ENCODE data around the gene HOXA3. TPM values are rescaled to one million over a fixed set of nuclear protein-coding genes. Genes with fewer than 3 reads are reported as not detected.
A peak's percentile ranks its signal among the peaks of the same experiment; 100 is the strongest.

The HOXA3 gene
- polyA plus RNA-seq, 3 donors = not detected

GRCh38 chr7:27194686-27195379 is 42.5 kb upstream of the HOXA3 start:
- H3K4me1 ChIP-seq (ENCODE audit: control insufficient read depth in 1 of 2, insufficient read depth in 2 of 2, low read length in 2 of 2) = peaks cover 25 to 32% of the 10 kb centered on the region in 2 donors
- TF ChIP-seq, protein P1, sequence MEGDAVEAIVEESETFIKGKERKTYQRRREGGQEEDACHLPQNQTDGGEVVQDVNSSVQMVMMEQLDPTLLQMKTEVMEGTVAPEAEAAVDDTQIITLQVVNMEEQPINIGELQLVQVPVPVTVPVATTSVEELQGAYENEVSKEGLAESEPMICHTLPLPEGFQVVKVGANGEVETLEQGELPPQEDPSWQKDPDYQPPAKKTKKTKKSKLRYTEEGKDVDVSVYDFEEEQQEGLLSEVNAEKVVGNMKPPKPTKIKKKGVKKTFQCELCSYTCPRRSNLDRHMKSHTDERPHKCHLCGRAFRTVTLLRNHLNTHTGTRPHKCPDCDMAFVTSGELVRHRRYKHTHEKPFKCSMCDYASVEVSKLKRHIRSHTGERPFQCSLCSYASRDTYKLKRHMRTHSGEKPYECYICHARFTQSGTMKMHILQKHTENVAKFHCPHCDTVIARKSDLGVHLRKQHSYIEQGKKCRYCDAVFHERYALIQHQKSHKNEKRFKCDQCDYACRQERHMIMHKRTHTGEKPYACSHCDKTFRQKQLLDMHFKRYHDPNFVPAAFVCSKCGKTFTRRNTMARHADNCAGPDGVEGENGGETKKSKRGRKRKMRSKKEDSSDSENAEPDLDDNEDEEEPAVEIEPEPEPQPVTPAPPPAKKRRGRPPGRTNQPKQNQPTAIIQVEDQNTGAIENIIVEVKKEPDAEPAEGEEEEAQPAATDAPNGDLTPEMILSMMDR (IDR thresholded peaks at IDR 0.05) = no peak
- no peak overlapping the region for H3K27ac ChIP-seq (ENCODE audit: low read depth in 1 of 2, low read length in 2 of 2)
- no CpG with 5 or more reads among the region's 9 CpGs for WGBS (ENCODE audit: insufficient coverage)
- H3K27me3 ChIP-seq (ENCODE audit: control insufficient read depth in 2 of 2, insufficient read depth in 2 of 2, low read length in 2 of 2) = peaks cover 91 to 93% of the 10 kb centered on the region in 2 donors
- no peak overlapping the region for H3K9ac ChIP-seq (ENCODE audit: insufficient read depth, low read length, poor library complexity, severe bottlenecking)
- peaks cover 45% of the 10 kb centered on the region for H3K4me1 Mint-ChIP-seq
- H3K9me3 Mint-ChIP-seq = peaks cover 0 to 42% (median 21%) of the 10 kb centered on the region in 7 donors
- no peaks in the 10 kb centered on the region for H3K36me3 ChIP-seq (replicated peaks in 1 of 2; ENCODE audit: control insufficient read depth in 1 of 2, insufficient read depth in 2 of 2, low read length in 2 of 2)
- H3K9me3 ChIP-seq (replicated peaks in 1 of 2; ENCODE audit: control insufficient read depth in 1 of 2, insufficient read depth in 1 of 2, low read length in 2 of 2) = peaks cover 6 to 56% of the 10 kb centered on the region in 2 donors
- H2AFZ ChIP-seq (ENCODE audit: insufficient read depth, low read depth, low read length, poor library complexity, severe bottlenecking) = no peak overlapping the region
- H3K27me3 Mint-ChIP-seq (ENCODE audit: low read depth in 3 of 3) = peaks cover 86 to 91% (median 89%) of the 10 kb centered on the region in 3 donors
- H3K36me3 Mint-ChIP-seq = peaks cover 8 to 14% of the 10 kb centered on the region in 2 donors
- no peaks in the 10 kb centered on the region for H3K79me2 ChIP-seq (ENCODE audit: insufficient read depth, low read length)
- H3K4me3 Mint-ChIP-seq = peak overlapping the region in 1 of 2 donors; percentile 89
- no peaks in the 10 kb centered on the region for H4K20me1 ChIP-seq (ENCODE audit: insufficient read depth, low read length)
- intact Hi-C loops (cut with micrococcal nuclease) = loop anchor here (5.0 to 10.0 kb wide), 4 partner anchors 382 to 827 kb away; no protein-coding TSS in a partner anchor
- DNase-seq = no peak
- no peak overlapping the region for H3K4me2 ChIP-seq (replicated peaks; ENCODE audit: extremely low read depth, low read length, poor library complexity, severe bottlenecking)
- no peak overlapping the region for H3K4me3 ChIP-seq (replicated peaks in 1 of 3; ENCODE audit: low read depth in 2 of 3, low read length in 3 of 3)
- H3K27ac Mint-ChIP-seq = no peak overlapping the region

DNA sequence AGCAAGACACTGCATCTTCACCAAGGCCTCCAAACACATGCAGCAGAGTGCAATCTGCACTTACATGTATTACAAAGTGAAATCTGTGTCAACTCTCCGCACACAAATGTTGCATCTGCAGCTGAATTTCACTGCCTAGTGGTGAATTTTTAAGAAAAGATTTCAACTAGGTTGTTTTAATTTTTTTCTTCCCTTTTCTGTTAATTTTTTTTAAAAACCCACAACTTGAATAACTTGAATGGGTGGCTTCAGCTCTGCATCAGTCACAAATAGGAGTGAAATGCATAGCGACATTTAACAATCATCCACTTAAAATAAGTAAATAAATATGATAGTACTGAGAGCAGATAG is 41.6 kb upstream of the HOXA3 start:
- Histone ChIP-seq H3K36me3 (replicated peaks in 1 of 2; ENCODE audit: control insufficient read depth in 1 of 2, insufficient read depth in 2 of 2, low read length in 2 of 2) (no peaks in the 10 kb centered on the region), H2AFZ (ENCODE audit: insufficient read depth, low read depth, low read length, poor library complexity, severe bottlenecking) (no peak overlapping the region), H4K20me1 (ENCODE audit: insufficient read depth, low read length) (no peaks in the 10 kb centered on the region), H3K9me3 (replicated peaks in 1 of 2; ENCODE audit: control insufficient read depth in 1 of 2, insufficient read depth in 1 of 2, low read length in 2 of 2) (peaks cover 6 to 62% of the 10 kb centered on the region in 2 donors), H3K79me2 (ENCODE audit: insufficient read depth, low read length) (no peaks in the 10 kb centered on the region), H3K27ac (ENCODE audit: low read depth in 1 of 2, low read length in 2 of 2) (no peak overlapping the region), H3K4me2 (replicated peaks; ENCODE audit: extremely low read depth, low read length, poor library complexity, severe bottlenecking) (no peak overlapping the region), H3K27me3 (ENCODE audit: control insufficient read depth in 2 of 2, insufficient read depth in 2 of 2, low read length in 2 of 2) (peaks cover 96 to 98% of the 10 kb centered on the region in 2 donors), H3K4me3 (replicated peaks in 1 of 3; ENCODE audit: low read depth in 2 of 3, low read length in 3 of 3) (no peak overlapping the region), H3K9ac (ENCODE audit: insufficient read depth, low read length, poor library complexity, severe bottlenecking) (no peak overlapping the region), H3K4me1 (ENCODE audit: control insufficient read depth in 1 of 2, insufficient read depth in 2 of 2, low read length in 2 of 2) (peaks cover 27 to 32% of the 10 kb centered on the region in 2 donors)
- WGBS (ENCODE audit: insufficient coverage) = no CpG with 5 or more reads among the region's 2 CpGs
- Mint-ChIP-seq H3K36me3 (peaks cover 7 to 18% of the 10 kb centered on the region in 2 donors), H3K4me3 (peak overlapping the region in 1 of 2 donors; percentile 89), H3K9me3 (peaks cover 0 to 47% (median 24%) of the 10 kb centered on the region in 7 donors), H3K4me1 (peaks cover 50% of the 10 kb centered on the region), H3K27me3 (ENCODE audit: low read depth in 3 of 3) (peaks cover 91 to 94% (median 93%) of the 10 kb centered on the region in 3 donors), H3K27ac (no peak overlapping the region)
- DNase-seq = no peak
- TF ChIP-seq, protein P1 (IDR thresholded peaks at IDR 0.05) = no peak
- intact Hi-C loops (cut with micrococcal nuclease) = loop anchor here (5.0 to 10.0 kb wide), 3 partner anchors 383 to 731 kb away; no protein-coding TSS in a partner anchor

All from CD14-positive monocyte (primary cell).